Skeletal muscle tissue (tissue), 4 donors: ENCODE measurements around the gene RAP1GAP. TPM values are rescaled to one million over a fixed set of nuclear protein-coding genes. Genes with fewer than 3 reads are reported as not detected.
"Not testable (repeated sequence)": the region's sequence is repeated elsewhere in the genome, so short reads cannot be mapped to it uniquely, and the experiment has no call there.

ENCODE experiments used
- H3K27ac ChIP-seq: one replicate; pipeline ENCODE4 v1.7.0; 2013; ENCODE audit warnings: mild to moderate bottlenecking, low read depth, low read length, inconsistent platforms
- H3K27me3 ChIP-seq, 3 donors: one replicate each; pipeline ENCODE4 v1.7.0; 2013; ENCODE audit warnings: low read length in 3 of 3; ENCODE audit not compliant: control insufficient read depth in 3 of 3, insufficient read depth in 3 of 3
- H3K36me3 ChIP-seq, 3 donors: one replicate each; pipeline ENCODE4 v1.7.0; 2013; ENCODE audit warnings: low read length in 3 of 3; ENCODE audit not compliant: control insufficient read depth in 3 of 3, insufficient read depth in 3 of 3
- H3K4me1 ChIP-seq, 3 donors: one replicate each; pipeline ENCODE4 v1.7.0; 2013; ENCODE audit warnings: low read length in 3 of 3, mild to moderate bottlenecking in 3 of 3; ENCODE audit not compliant: control insufficient read depth in 3 of 3, insufficient read depth in 3 of 3
- H3K4me3 ChIP-seq, 3 donors: one replicate each; pipeline ENCODE4 v1.7.0; 2013; ENCODE audit warnings: low read length in 3 of 3
- H3K9ac ChIP-seq, 3 donors: one replicate each; pipeline ENCODE4 v1.7.0; 2013; ENCODE audit warnings: low read length in 3 of 3, mild to moderate bottlenecking in 3 of 3, moderate library complexity in 2 of 3, low read depth in 1 of 3
- H3K9me3 ChIP-seq, 3 donors: one replicate each; pipeline ENCODE4 v1.7.0; 2013; ENCODE audit warnings: low read length in 3 of 3; ENCODE audit not compliant: control insufficient read depth in 3 of 3
- total RNA-seq: library from RNA; depleted of rRNA; stranded (reverse); fragments of >200 nt; gene quantifications from one replicate; pipeline ENCODE4 v1.2.3, GENCODE V29; 2014
- donor health status: Osteomylitis.

RAP1GAP gene
- total RNA-seq, 1 donor from 2014 or later, result 1.0 TPM

DNA sequence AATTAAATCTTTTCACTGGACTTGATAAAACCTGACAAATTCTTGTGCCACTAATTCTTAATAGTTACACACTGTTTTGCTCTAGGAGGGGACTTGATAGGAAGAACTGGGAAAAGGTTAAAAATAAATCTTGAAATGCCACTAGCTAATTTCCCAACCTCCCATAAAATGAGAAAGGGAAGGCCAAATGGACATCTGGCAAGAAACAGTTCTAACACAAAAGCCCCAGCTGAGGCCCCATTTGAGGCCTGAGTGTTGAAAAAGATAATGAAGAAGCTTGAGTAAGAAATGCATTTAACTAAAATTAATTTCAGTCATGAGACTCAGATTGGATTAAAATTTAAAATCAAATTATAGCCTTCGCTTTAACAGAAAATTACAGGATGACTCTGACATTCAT, 11.2 kb upstream of the RAP1GAP start:
- no peaks in the 10 kb centered on the region for H3K27me3 ChIP-seq
- no peaks in the 10 kb centered on the region for H3K4me1 ChIP-seq
- H3K9ac ChIP-seq, result no peak overlapping the region
- H3K4me3 ChIP-seq, result no peak overlapping the region
- no peaks in the 10 kb centered on the region for H3K9me3 ChIP-seq
- peaks cover 0 to 28% (median 24%) of the 10 kb centered on the region in 3 donors for H3K36me3 ChIP-seq
- H3K27ac ChIP-seq, result no peak overlapping the region

DNA sequence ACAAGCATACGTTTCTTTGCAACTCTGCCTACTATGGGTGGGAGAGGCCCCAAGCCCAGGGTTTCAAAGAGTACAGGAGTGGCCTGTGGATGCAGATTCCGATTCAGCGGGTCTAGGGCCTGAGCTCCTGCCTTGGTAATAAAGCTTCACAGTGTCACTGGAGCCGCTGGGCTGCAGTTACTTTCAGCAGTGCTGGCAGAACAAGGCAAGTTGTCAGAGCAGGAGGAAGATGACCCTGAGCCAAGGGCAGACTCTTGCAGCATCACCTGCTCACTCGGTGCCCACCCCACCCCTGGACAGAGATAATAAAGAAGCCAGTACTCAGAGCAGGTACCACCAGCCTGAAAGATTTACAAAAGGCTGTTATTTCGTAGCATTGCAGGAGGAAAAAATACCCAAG, 8.0 kb upstream of the RAP1GAP start:
- no peak overlapping the region for H3K9ac ChIP-seq
- H3K4me3 ChIP-seq, result no peak overlapping the region
- peaks cover 0 to 20% (median 19%) of the 10 kb centered on the region in 3 donors for H3K36me3 ChIP-seq
- no peak overlapping the region for H3K27ac ChIP-seq
- no peaks in the 10 kb centered on the region for H3K9me3 ChIP-seq
- peaks cover 14 to 18% (median 14%) of the 10 kb centered on the region in 3 donors for H3K4me1 ChIP-seq
- H3K27me3 ChIP-seq, result peaks cover 0 to 4% (median 0%) of the 10 kb centered on the region in 3 donors

DNA sequence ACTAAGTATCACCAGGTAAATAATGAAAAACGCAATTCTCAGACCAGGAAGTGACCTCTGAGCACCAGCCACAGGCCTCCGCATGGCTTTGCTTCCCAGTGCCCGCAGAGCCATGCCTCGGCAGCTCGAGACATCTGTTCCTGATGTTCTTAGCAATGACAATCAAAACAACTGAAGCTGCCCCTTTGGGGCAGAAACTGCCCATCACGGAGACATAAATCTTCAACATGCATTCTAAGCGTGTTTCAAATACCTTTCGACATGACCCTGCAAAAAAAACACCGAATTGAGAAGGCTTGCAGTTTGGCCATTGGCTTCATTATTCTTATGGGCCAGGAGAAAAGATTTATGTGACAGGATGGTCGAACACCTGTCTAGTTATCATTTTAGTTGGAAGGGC, 5.8 kb upstream of the RAP1GAP start:
- no peak overlapping the region for H3K9ac ChIP-seq
- no peaks in the 10 kb centered on the region for H3K9me3 ChIP-seq
- peaks cover 9 to 24% (median 17%) of the 10 kb centered on the region in 3 donors for H3K27me3 ChIP-seq
- peaks cover 14 to 23% (median 15%) of the 10 kb centered on the region in 3 donors for H3K4me1 ChIP-seq
- H3K4me3 ChIP-seq, result no peak overlapping the region
- peaks cover 0 to 10% (median 10%) of the 10 kb centered on the region in 3 donors for H3K36me3 ChIP-seq
- H3K27ac ChIP-seq, result no peak overlapping the region

DNA sequence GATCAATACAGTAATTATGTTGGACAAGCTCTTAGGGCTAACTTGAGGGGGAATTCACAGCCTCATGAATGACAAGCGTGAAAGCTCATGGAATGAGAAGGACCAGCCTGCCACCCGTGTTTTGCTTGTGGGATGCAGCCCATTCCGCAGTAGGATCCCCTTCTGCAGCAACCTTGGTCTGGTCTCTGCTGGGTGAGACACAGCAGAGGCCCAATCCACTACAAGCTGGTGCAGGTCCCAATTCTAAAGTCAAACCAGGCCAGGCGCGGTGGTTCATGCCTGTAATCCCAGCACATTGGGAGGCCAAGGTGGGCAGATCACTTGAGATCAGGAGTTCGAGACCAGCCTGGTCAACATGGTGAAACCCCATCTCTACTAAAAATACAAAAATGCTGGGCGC, 4.7 kb upstream of the RAP1GAP start:
- not testable (repeated sequence) for H3K4me3 ChIP-seq, H3K27ac ChIP-seq, H3K9ac ChIP-seq, H3K36me3 ChIP-seq, H3K9me3 ChIP-seq
- Histone ChIP-seq H3K4me1 (peaks cover 21 to 29% (median 22%) of the 10 kb centered on the region in 3 donors), H3K27me3 (peaks cover 20 to 34% (median 27%) of the 10 kb centered on the region in 3 donors)

DNA sequence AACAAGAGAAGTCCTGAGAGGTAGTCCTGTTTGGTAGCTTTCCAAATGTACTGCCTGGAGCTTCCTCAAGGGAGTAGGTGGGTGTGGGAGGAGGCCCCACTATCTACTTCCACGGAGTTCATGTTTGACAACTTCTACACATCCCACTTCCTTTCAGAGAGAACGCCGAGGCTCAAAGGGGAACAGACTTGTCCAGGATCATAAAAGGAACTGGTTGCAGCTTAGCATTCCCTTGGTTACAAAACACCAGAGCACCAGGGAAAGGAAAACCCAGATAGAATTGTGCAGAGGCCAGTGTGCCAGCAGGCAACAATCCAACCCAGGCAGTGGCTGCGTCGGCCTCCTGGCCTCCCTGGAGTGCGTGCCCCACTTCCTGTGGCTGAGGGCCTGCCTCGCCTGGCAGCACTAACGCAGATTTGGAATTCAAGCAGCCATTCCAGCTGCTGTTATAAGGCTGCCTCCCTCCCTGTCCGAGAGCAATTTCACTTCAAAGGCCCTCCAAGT, 4.2 kb upstream of the RAP1GAP start:
- no peaks in the 10 kb centered on the region for H3K9me3 ChIP-seq
- H3K27me3 ChIP-seq, result peaks cover 25 to 39% (median 33%) of the 10 kb centered on the region in 3 donors
- no peak overlapping the region for H3K4me3 ChIP-seq
- H3K36me3 ChIP-seq, result no peaks in the 10 kb centered on the region
- H3K27ac ChIP-seq, result no peak overlapping the region
- H3K4me1 ChIP-seq, result peaks cover 22 to 29% (median 24%) of the 10 kb centered on the region in 3 donors
- no peak overlapping the region for H3K9ac ChIP-seq

DNA sequence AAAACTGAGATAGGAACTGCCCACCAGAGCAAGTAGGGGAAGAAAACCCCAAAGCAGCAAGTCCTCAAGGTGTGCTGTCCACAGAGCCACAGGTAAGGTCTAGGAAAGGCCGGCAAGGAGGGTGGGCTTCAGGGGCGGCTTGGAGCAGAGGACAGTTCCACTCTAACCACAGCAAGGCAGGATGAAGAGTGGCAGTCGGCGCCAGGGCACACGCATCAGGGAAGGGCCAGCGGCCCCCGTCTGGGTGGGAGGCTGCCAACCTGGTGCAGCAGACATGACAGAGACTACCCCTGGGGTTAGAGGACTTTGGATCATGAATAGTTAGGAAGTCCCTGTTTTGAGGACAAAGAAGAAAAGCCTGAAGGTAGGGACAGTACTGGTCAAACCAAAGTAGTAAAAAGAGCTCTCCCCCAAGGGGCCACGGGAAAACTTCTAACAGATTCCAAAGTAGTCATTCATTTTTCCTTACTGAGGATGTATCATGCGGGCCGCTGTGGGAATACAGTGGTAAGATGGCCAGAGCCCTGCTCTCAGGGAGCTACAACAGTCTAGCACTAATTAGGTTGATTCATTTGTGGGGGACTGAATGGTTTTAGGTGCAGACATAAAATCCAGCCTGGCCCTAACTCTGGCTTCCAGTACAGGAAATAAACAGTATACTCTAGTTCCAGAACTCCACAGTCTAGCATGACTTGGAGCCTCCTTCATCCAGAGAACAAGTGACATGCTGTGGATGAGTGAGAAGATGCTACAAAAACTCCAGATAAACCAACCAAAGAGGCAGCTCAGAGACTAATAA, 3.5 kb upstream of the RAP1GAP start:
- Histone ChIP-seq H3K9ac (no peak overlapping the region), H3K9me3 (no peaks in the 10 kb centered on the region), H3K4me3 (no peak overlapping the region), H3K27me3 (peaks cover 32 to 46% (median 39%) of the 10 kb centered on the region in 3 donors), H3K27ac (no peak overlapping the region), H3K4me1 (peaks cover 22 to 29% (median 24%) of the 10 kb centered on the region in 3 donors), H3K36me3 (no peaks in the 10 kb centered on the region)

DNA sequence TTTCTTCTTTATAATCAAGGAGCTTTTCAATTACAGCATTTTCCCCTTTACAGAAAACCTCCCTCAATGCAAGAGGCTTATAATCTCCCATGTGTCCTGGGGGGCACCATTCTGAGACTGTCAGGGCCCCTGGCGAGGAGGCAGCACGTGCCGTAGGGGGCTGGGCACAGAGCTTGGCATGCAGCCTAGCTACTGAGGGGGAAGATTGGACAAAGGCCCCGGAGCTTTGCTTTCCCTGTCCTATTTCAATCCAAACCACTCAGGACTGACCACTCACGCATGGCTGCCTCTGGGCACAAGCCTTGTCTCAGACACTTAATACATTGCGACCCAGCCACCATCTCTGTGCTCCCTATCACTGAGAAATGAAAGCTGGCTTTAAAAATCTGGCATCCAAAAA, 2.8 kb upstream of the RAP1GAP start:
- Histone ChIP-seq H3K4me1 (peaks cover 22 to 29% (median 24%) of the 10 kb centered on the region in 3 donors), H3K27me3 (peaks cover 39 to 53% (median 47%) of the 10 kb centered on the region in 3 donors), H3K36me3 (no peaks in the 10 kb centered on the region), H3K27ac (no peak overlapping the region), H3K9ac (no peak overlapping the region), H3K4me3 (no peak overlapping the region), H3K9me3 (no peaks in the 10 kb centered on the region)

DNA sequence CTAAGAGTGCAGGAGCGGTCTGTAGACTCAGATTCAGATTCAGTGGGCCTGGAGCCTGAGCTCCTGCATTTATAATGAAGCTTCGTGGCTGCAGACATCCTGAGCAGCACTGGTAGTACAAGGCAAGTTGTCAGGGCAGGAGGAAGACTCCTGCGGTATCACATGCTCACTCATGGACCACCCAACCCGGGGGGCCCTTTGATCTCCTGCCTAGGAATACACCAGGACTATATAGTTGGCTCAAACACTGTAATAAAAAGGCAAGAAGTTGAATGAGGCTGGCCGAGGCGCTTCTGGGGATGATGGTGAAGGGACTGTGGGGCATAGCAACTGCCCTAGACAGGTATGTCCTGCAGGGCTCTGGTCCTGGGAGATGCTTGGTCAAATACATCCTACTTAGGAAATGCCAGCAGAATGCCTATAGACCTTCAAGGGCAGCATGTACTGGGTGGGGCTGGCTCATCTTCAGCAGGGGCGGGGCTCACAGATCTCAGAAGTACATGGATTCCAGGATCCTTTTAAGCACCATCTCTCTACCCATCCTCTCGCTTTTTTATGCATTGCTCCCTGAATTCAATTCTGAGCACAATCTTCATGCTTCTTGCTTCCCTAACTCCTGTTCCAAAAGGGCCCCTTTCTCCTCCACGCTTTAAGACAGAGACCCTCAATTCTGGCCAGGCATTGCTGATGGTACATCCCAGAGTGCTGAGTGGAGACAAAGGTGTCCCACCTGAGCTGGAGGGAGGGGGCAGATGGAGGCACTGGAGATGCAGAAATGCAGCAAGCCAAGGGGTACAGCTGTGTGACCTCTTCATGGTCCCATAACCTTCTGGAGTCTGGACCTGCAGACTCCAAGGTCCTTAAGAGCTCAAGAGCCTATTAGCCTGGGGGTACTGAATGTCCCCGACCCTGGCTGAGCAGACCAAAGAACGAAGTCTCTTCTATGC, 2.1 kb upstream of the RAP1GAP start:
- Histone ChIP-seq H3K4me1 (peaks cover 22 to 29% (median 24%) of the 10 kb centered on the region in 3 donors), H3K9ac (no peak overlapping the region), H3K36me3 (no peaks in the 10 kb centered on the region), H3K4me3 (no peak overlapping the region), H3K27ac (no peak overlapping the region), H3K27me3 (peaks cover 43 to 58% (median 54%) of the 10 kb centered on the region in 3 donors), H3K9me3 (no peaks in the 10 kb centered on the region)

DNA sequence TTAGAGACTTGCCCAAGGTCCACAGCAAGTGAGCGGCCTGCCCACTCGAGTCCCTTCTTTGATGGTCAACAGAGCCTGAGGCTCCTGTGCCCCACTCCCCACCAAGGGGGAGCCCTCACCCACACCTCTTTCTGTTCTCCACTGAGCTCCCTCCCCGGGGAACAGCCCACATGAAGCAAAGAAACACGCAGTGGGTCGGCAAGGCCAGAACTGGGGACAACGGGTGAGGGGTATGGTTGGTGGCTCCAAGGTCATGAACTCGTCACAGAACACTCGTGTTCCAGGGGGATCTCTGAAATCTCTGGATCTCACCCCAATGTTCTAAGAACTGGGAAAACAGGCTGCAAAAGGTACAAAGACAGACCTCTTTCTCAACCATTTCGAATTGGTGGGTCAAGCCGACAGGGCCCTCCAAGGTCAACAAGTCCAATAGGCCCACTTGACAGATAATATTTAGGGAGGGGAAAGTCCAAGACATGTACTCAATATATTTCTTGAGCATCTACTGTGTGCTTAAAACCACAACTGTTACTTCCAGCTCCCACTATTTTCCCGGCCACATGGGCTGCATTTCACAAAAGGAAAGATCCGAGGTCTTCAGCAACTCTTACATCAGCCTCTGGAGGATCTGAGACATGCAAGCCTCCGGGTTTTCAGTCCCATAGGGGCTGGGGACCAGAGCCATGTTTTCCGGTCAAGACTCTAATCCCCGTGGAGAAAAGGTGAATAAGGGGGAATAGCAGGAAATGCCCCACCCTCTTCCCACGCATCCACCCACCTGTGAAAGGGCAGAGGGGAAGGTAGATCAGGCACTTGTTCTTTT, 1.1 kb upstream of the RAP1GAP start:
- Histone ChIP-seq H3K9ac (no peak overlapping the region), H3K27ac (no peak overlapping the region), H3K4me3 (no peak overlapping the region), H3K27me3 (peaks cover 52 to 63% (median 60%) of the 10 kb centered on the region in 3 donors), H3K36me3 (no peaks in the 10 kb centered on the region), H3K4me1 (peaks cover 22 to 29% (median 24%) of the 10 kb centered on the region in 3 donors), H3K9me3 (no peaks in the 10 kb centered on the region)
